Skeletal muscle tissue (tissue), 4 donors: ENCODE measurements around the gene ATP6V1F. TPM values are rescaled to one million over a fixed set of nuclear protein-coding genes. Genes with fewer than 3 reads are reported as not detected.
"Not testable (repeated sequence)": the region's sequence is repeated elsewhere in the genome, so short reads cannot be mapped to it uniquely, and the experiment has no call there.

Experiments
- H3K27ac ChIP-seq: one replicate; pipeline ENCODE4 v1.7.0; 2013; ENCODE audit warnings: mild to moderate bottlenecking, low read depth, low read length, inconsistent platforms
- H3K27me3 ChIP-seq, 3 donors: one replicate each; pipeline ENCODE4 v1.7.0; 2013; ENCODE audit warnings: low read length in 3 of 3; ENCODE audit not compliant: control insufficient read depth in 3 of 3, insufficient read depth in 3 of 3
- H3K36me3 ChIP-seq, 3 donors: one replicate each; pipeline ENCODE4 v1.7.0; 2013; ENCODE audit warnings: low read length in 3 of 3; ENCODE audit not compliant: control insufficient read depth in 3 of 3, insufficient read depth in 3 of 3
- H3K4me1 ChIP-seq, 3 donors: one replicate each; pipeline ENCODE4 v1.7.0; 2013; ENCODE audit warnings: low read length in 3 of 3, mild to moderate bottlenecking in 3 of 3; ENCODE audit not compliant: control insufficient read depth in 3 of 3, insufficient read depth in 3 of 3
- H3K4me3 ChIP-seq, 3 donors: one replicate each; pipeline ENCODE4 v1.7.0; 2013; ENCODE audit warnings: low read length in 3 of 3
- H3K9ac ChIP-seq, 3 donors: one replicate each; pipeline ENCODE4 v1.7.0; 2013; ENCODE audit warnings: low read length in 3 of 3, mild to moderate bottlenecking in 3 of 3, moderate library complexity in 2 of 3, low read depth in 1 of 3
- H3K9me3 ChIP-seq, 3 donors: one replicate each; pipeline ENCODE4 v1.7.0; 2013; ENCODE audit warnings: low read length in 3 of 3; ENCODE audit not compliant: control insufficient read depth in 3 of 3
- total RNA-seq: library from RNA; depleted of rRNA; stranded (reverse); fragments of >200 nt; gene quantifications from one replicate; pipeline ENCODE4 v1.2.3, GENCODE V29; 2014
- donor health status: Osteomylitis.

ATP6V1F gene
- total RNA-seq, 1 donor from 2014 or later, result 66.3 TPM

DNA sequence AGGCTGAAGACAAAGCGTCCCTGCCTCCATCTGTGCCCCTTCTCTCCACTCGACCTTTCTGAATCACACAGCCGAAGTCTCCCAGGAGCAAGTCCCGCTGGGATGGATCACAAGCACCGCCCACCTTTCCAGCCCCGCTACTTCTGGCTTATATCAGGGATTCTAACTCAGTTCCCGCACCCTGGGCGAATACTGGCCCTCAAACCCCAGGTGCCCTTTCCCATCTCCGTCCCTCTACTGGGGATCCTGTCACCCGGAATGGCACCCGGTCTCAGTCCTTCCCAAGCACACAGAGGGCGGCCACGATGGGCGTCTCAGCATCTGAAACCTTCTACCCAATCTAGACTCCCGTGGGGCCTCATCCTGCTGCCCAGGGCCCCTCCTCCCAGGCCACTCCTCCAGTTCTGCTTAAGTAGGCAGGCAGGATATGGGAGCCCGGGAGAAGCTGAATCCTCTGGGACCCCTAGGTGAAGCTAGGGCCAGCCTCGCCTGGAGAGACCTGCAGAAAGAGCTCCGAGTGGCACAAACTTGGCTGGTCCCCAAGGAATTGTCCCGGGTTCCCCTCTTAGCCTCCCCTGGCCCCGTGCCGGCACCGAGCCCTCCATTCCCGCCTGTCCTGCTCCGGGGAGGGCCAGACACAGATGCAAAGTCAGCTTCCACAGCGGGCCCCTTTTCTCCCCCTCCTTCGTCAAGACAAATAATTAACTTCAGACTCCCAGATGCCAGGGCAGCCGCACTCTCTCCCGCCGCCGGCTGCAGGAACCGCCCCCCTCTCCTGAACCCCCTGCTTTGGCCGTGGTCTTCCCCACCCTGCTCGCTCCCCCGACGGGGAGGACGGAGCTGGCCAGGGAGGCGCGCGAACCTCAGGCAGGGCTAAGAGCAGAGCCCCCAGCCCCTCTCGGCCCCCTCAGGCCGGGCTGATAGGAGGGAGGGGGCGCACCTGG, 47.2 kb downstream of the ATP6V1F start:
- H3K4me1 ChIP-seq, result peaks cover 0 to 2% (median 2%) of the 10 kb centered on the region in 3 donors
- H3K27ac ChIP-seq, result peak overlapping the region; percentile 25
- H3K4me3 ChIP-seq, result peak overlapping the region in 1 of 3 donors; percentile 29
- peak overlapping the region; percentile 10 to 40 (median 14) for H3K9ac ChIP-seq
- H3K27me3 ChIP-seq, result peaks cover 43 to 52% (median 52%) of the 10 kb centered on the region in 3 donors
- H3K36me3 ChIP-seq, result no peaks in the 10 kb centered on the region
- no peaks in the 10 kb centered on the region for H3K9me3 ChIP-seq

DNA sequence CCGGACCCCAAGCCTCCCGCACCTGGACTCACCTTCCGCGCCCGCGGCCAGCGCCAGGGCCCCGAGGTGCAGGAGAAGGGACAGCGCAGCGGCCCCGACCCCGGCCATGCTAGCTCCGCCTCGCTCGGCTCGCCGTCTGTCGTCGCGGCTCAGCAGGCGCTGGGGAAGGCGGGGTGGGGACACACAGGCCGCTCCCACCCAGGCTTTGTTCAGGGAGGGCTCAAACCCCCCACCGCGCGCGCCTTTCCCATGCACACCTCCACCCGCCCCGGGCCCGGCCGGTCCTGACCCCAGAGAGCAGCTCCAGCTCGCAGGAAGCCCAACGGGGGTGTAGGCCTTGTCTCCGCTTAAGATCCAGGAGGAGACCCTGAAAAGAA, 47.9 kb downstream of the ATP6V1F start, which contains the start of gene KCP:
KCP (minus strand) TSS at position 141 of the 377 bp plus-strand sequence; CDS start at position 108, 33 bp downstream.
- Histone ChIP-seq H3K27me3 (peaks cover 46 to 57% (median 56%) of the 10 kb centered on the region in 3 donors), H3K4me3 (peak within 1 kb of the TSS in 1 of 3 donors; percentile 29), H3K9ac (peak within 1 kb of the TSS; percentile 10 to 40 (median 14)), H3K27ac (peak within 1 kb of the TSS; percentile 25), H3K4me1 (peaks cover 0 to 6% (median 2%) of the 10 kb centered on the region in 3 donors), H3K9me3 (no peaks in the 10 kb centered on the region), H3K36me3 (no peaks in the 10 kb centered on the region)

DNA sequence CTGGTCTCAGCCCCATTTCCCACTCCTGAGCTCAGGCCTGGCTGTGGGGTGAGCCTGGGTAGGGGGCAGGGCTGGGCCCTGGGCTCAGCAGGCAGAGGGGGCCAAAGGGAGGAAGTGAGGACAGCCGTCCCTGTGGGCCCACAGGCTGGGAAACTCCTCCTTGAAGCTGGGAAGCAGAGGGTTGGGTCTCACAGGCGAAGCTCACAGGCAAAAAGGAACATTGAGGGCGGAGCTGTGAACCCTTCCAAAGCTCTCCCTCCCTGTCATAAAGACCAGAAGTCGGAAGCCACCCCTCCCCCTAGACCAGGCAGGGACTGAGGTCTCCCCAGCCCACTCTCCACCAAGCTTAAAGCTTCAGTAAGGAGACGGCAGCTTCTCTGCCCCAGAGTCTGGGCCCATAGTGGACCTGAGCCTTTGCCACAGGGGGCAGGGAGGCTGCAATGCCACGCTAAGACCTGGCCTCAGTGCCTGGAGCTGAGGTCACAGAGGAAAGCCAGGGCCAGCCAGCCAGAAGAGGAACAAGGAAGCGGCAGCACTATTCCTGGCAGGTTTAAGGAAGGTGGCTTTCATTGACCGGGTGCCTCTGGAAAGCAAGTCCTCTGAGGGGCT, 48.9 kb downstream of the ATP6V1F start:
- no peak overlapping the region for H3K4me3 ChIP-seq
- H3K27ac ChIP-seq, result peak overlapping the region; percentile 47
- H3K36me3 ChIP-seq, result no peaks in the 10 kb centered on the region
- H3K9me3 ChIP-seq, result no peaks in the 10 kb centered on the region
- H3K9ac ChIP-seq, result peak overlapping the region in 1 of 3 donors; percentile 16
- peaks cover 51 to 65% (median 60%) of the 10 kb centered on the region in 3 donors for H3K27me3 ChIP-seq
- peaks cover 0 to 6% (median 2%) of the 10 kb centered on the region in 3 donors for H3K4me1 ChIP-seq

- H3K4me1 ChIP-seq, result peaks cover 0 to 6% (median 2%) of the 10 kb centered on the region in 3 donors
- H3K4me3 ChIP-seq, result no peak overlapping the region
- H3K36me3 ChIP-seq, result no peaks in the 10 kb centered on the region
- H3K27ac ChIP-seq, result no peak overlapping the region
- H3K9ac ChIP-seq, result no peak overlapping the region
- no peaks in the 10 kb centered on the region for H3K9me3 ChIP-seq
- peaks cover 47 to 66% (median 65%) of the 10 kb centered on the region in 3 donors for H3K27me3 ChIP-seq
Observed at GRCh38 chr7:128912281-128912680, 49.6 kb downstream of the ATP6V1F start.

GRCh38 chr7:128912709-128913495, 50.2 kb downstream of the ATP6V1F start:
- not testable (repeated sequence) for H3K27ac ChIP-seq, H3K36me3 ChIP-seq, H3K9me3 ChIP-seq, H3K4me3 ChIP-seq, H3K9ac ChIP-seq, H3K4me1 ChIP-seq
- H3K27me3 ChIP-seq, result peaks cover 46 to 66% (median 65%) of the 10 kb centered on the region in 3 donors

GRCh38 chr7:128913870-128914565, 51.4 kb downstream of the ATP6V1F start:
- Histone ChIP-seq H3K9me3 (no peaks in the 10 kb centered on the region), H3K27me3 (peaks cover 38 to 59% (median 55%) of the 10 kb centered on the region in 3 donors), H3K4me1 (peaks cover 0 to 6% (median 2%) of the 10 kb centered on the region in 3 donors), H3K36me3 (no peaks in the 10 kb centered on the region), H3K27ac (no peak overlapping the region), H3K4me3 (no peak overlapping the region), H3K9ac (no peak overlapping the region)

DNA sequence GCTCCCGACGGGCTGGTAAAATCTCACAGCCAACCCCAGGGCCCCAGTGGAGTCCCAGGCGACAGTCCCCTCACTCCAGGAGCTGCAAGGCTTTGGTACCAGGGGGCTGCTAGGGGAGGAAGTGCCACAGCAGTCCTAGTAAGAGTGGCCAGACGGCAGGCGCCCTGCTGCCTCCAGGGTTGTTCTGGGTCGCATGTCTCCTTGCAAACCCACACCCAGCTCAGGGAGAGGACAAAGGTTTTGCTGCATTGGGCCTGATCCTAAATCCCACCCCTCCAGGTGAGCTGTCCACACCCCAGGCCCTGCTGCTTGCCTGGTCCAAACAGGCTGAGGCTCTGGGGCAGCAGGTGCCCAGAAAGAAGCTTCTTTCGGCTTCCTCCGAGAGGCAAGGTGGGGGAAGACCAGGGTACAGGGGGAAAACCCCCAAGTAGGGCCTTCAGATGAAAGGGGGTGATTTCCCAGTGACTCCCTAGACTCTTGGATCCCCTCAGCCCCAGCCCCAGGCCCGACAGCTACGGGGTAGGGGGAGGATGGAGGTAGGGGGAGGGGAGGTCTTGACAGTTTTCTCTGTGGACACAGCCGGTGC, 52.0 kb downstream of the ATP6V1F start:
- Histone ChIP-seq H3K36me3 (no peaks in the 10 kb centered on the region), H3K4me1 (peaks cover 0 to 6% (median 2%) of the 10 kb centered on the region in 3 donors), H3K9ac (no peak overlapping the region), H3K4me3 (no peak overlapping the region), H3K9me3 (no peaks in the 10 kb centered on the region), H3K27ac (no peak overlapping the region), H3K27me3 (peaks cover 31 to 54% (median 49%) of the 10 kb centered on the region in 3 donors)

DNA sequence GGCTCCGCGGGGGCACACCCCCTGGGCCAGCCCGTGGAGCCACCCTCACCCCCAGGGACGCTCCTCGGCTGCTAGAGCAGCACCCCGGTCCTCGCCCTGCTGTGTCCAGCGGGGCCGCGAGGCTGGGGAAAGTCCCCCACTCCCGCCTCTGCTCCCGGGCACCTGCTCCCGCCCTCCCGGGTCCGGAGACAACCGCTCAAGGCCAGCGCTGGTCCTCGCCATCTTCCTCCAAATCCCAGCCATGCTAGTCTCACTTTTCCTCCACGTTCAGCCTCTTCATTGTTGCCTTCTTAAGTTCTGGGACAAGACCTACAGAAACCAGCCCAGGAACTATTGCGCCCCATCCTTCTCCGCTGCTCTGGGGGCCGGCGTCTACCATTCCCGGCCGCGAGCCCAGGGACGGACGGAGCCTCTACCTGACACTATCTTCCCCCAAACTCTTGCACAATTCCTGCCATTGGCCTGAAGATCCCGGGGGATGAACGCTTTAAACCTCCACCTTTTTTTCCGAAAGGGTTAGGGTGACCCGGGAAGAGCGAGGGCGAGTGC, 52.7 kb downstream of the ATP6V1F start:
- no peaks in the 10 kb centered on the region for H3K36me3 ChIP-seq

More for the DNA sequence above, 52.7 kb downstream of the ATP6V1F start:
- no peak overlapping the region for H3K9ac ChIP-seq
- H3K9me3 ChIP-seq, result no peaks in the 10 kb centered on the region
- H3K4me3 ChIP-seq, result peak overlapping the region; percentile 36 to 45 (median 43)
- no peak overlapping the region for H3K27ac ChIP-seq
- peaks cover 25 to 47% (median 42%) of the 10 kb centered on the region in 3 donors for H3K27me3 ChIP-seq
- H3K4me1 ChIP-seq, result peaks cover 0 to 4% (median 2%) of the 10 kb centered on the region in 3 donors
